ENCODE data around the gene PTGER2.

- no peak for TF ChIP-seq RNF2 (IDR thresholded peaks at IDR 0.05; ENCODE audit: borderline replicate concordance, low read depth, low read length, missing control alignments, poor library complexity, severe bottlenecking)
- TF ChIP-seq TAF1 (IDR thresholded peaks at IDR 0.05; ENCODE audit: low read depth, low read length), result no peak
- no peak for TF ChIP-seq POLR2A (IDR thresholded peaks at IDR 0.05; ENCODE audit: control extremely low read depth in 1 of 2, low read depth in 2 of 2, low read length in 2 of 2)
- TF ChIP-seq CTCF (IDR thresholded peaks at IDR 0.05; ENCODE audit: control extremely low read depth in 1 of 3, insufficient read depth in 1 of 3, low read depth in 1 of 3, low read length in 3 of 3), result no peak
- no peak for TF ChIP-seq MAFK (IDR thresholded peaks at IDR 0.05; ENCODE audit: low read depth, low read length)
These were observed 56.4 kb downstream of the PTGER2 start for GRCh38 chr14:52370406-52370935.
